HG03457 (cell line): Measurements from ENCODE around the gene PTPN22.

Source experiments
- ATAC-seq: cut with Tn5 transposase; IDR thresholded peaks from one replicate; pipeline ENCODE4 v1.9.1; 2021; ENCODE audit warnings: moderate number of reproducible peaks; ENCODE audit not compliant: unreplicated experiment

The PTPN22 gene

DNA sequence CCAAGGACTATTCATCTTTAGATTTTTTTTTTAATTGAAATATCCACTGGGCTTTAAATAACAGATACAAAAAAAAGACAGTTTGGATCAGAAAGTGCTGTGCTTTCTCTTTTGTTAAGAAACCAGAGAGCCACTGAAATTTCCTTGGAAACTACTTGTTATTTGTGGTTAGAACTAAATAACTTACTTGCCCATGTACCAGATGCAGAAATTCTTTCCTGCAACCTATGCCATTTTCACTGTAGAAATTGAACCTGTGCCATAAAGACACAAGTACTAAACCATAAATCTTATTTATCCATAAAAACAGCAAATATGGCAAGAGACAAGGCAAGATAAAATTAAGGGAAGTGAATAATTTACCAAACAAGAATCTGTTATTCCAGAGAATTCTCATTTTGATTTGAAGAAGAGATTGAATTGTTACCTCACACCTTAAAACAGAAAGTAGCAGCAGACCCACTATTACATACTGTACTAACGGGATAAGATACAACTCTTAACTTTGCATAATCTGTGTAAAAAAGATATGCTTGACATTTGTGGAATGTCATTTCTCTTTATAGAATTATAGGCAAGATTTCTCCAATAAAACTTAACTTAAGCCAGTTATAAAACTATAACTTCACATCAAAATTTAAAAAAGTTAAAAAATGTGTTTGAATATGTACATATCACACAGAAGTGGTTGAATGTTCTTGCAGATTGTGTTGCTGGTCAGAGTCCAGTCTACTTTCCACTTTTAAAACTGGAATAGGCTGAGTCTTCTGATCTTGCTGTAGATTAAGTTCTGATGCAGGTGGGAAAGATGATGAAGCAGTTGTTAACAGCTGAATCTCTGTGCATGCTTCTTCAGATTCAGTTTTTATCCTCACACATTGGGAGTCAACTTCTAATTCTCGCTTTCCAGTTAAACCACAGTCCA is 105.9 kb downstream of the PTPN22 start:
- no peak for ATAC-seq
